Ascending aorta (tissue), 2 donors: Measurements from ENCODE around the gene CNOT8. TPM values are rescaled to one million over a fixed set of nuclear protein-coding genes. Genes with fewer than 3 reads are reported as not detected.

Experiments used
- DNase-seq, 2 donors: peaks; one replicate each; pipeline ENCODE4 v3.0.0-alpha.2; 2019; ENCODE audit warnings: low spot score in 2 of 2
- H3K27ac ChIP-seq, 2 donors: fragments of 200-600 bp; sonication (generic); one replicate each; pipeline ENCODE4 v1.5.1; 2016 to 2017; ENCODE audit warnings: mild to moderate bottlenecking in 1 of 2
- H3K27me3 ChIP-seq: fragments of 200-600 bp; sonication (generic); one replicate; pipeline ENCODE4 v1.5.1; 2017
- H3K36me3 ChIP-seq, 2 donors: fragments of 200-600 bp; sonication (generic); one replicate each; pipeline ENCODE4 v1.5.1; 2016
- H3K4me1 ChIP-seq, 2 donors: fragments of 200-600 bp; sonication (generic); one replicate each; pipeline ENCODE4 v1.5.1; 2016 to 2017; ENCODE audit warnings: mild to moderate bottlenecking in 1 of 2
- H3K4me3 ChIP-seq, 2 donors: fragments of 200-600 bp; sonication (generic); one replicate each; pipeline ENCODE4 v1.5.1; 2016 to 2017; ENCODE audit warnings: mild to moderate bottlenecking in 1 of 2
- H3K9me3 ChIP-seq, 2 donors: fragments of 200-600 bp; sonication (generic); one replicate each; pipeline ENCODE4 v1.5.1; 2016
- CTCF ChIP-seq, 3 experiments: fragments of 200-600 bp in 2 of 3; fragments of 450-650 bp in 1 of 3; sonication (generic) in 2 of 3; IDR thresholded peaks; one replicate each; pipeline ENCODE4 v1.5.1; 2016 to 2019; ENCODE audit warnings: antibody characterized with exemption in 3 of 3, mild to moderate bottlenecking in 1 of 3, moderate library complexity in 1 of 3
- intact Hi-C: fragments of 100-400 bp; cut with DNase I; formaldehyde crosslinking; loops from one replicate; pipeline ENCODE4 v1.15.1; 2023
- total RNA-seq: library from RNA; depleted of rRNA; stranded (reverse); fragments of >200 nt; gene quantifications from one replicate; pipeline ENCODE4 v1.1.0, GENCODE V29; 2016

CNOT8 gene
- total RNA-seq, 1 donor from 2014 or later, result 32.1 TPM

GRCh38 chr5:154857530-154858296 is 714 bp upstream of the CNOT8 start:
- Histone ChIP-seq H3K27me3 (no peaks in the 10 kb centered on the region), H3K9me3 (no peaks in the 10 kb centered on the region), H3K4me3 (peak overlapping the region; percentile 74 to 90), H3K36me3 (no peaks in the 10 kb centered on the region), H3K27ac (peak overlapping the region; percentile 94 to 98), H3K4me1 (peaks cover 0 to 22% of the 10 kb centered on the region in 2 donors)
- peak in 1 of 3 experiments; percentile 3 for TF ChIP-seq CTCF (IDR thresholded peaks at IDR 0.05)
- DNase-seq, result peak; percentile 91 to 98
- intact Hi-C loops, result loop anchor here (1.0 to 10.0 kb wide), 5 partner anchors 22 to 413 kb away; partner anchors contain the start of genes LARP1, MRPL22 and SAP30L

DNA sequence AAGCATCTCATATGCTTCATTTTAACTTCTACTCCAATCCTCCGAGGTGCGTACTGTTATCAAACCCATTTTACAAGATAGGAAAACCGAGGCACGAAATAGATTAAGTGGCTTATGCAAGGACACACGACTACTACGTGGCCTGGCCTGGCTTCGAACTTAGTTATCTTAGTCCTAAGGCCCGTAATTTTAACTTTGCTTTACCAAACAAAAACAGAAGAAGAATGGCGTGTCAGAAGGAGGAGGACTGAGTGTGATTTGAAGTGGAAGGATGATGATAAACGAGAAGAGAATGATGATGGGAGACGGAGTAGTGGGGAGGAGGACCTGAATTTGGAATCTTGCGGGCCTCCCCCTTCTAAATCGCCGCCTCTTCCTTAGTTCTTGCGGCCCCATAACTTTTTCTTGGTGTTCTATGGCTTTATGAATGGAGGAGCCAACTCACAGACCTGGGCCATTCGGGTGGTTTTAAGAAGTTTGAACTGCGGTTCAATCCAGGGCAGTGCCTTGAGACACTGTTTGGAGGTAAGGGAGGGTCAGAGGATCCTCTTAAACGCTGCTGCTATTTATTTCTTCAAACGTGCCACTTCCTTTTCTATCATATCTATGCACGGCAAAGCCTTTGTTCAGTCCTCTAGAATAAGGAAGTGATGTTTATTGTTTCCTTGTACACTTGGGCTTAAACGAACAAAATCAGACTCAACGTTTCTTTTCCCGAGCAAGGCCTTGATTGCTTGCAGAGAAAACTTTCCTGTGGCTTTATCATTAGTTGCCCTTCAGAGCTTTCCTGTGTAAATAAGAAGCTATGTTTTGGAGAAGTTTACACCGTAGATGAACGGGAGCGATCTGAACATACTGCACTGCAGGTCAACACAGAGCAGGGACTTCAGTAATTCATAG is 795 bp downstream of the CNOT8 start:
- TF ChIP-seq CTCF (IDR thresholded peaks at IDR 0.05), result no peak
- H3K4me1 ChIP-seq, result peaks cover 0 to 22% of the 10 kb centered on the region in 2 donors
- intact Hi-C loops, result loop anchor here (1.0 to 10.0 kb wide), 4 partner anchors 24 to 414 kb away; partner anchors contain the start of genes LARP1, MRPL22 and SAP30L

GRCh38 chr5:154860123-154860522 is 1.7 kb downstream of the CNOT8 start:
- intact Hi-C loops, result no loop called here
- H3K9me3 ChIP-seq, result no peaks in the 10 kb centered on the region
- H3K4me3 ChIP-seq, result peak overlapping the region; percentile 74 to 90
- H3K27ac ChIP-seq, result peak overlapping the region; percentile 94 to 98
- peak in 1 of 2 donors; percentile 69 for DNase-seq
- no peak for TF ChIP-seq CTCF (IDR thresholded peaks at IDR 0.05)
- H3K36me3 ChIP-seq, result peaks cover 10 to 19% of the 10 kb centered on the region in 2 donors
- no peaks in the 10 kb centered on the region for H3K27me3 ChIP-seq
- H3K4me1 ChIP-seq, result peaks cover 0 to 22% of the 10 kb centered on the region in 2 donors

More for the DNA sequence above, 795 bp downstream of the CNOT8 start:
- peak overlapping the region; percentile 94 to 98 for H3K27ac ChIP-seq
- H3K36me3 ChIP-seq, result peaks cover 4 to 11% of the 10 kb centered on the region in 2 donors
- peak overlapping the region; percentile 74 to 90 for H3K4me3 ChIP-seq
- peak in 1 of 2 donors; percentile 55 for DNase-seq
- H3K9me3 ChIP-seq, result no peaks in the 10 kb centered on the region
- no peaks in the 10 kb centered on the region for H3K27me3 ChIP-seq

GRCh38 chr5:154860765-154861164 is 2.3 kb downstream of the CNOT8 start:
- TF ChIP-seq CTCF (IDR thresholded peaks at IDR 0.05), result no peak
- intact Hi-C loops, result no loop called here

DNA sequence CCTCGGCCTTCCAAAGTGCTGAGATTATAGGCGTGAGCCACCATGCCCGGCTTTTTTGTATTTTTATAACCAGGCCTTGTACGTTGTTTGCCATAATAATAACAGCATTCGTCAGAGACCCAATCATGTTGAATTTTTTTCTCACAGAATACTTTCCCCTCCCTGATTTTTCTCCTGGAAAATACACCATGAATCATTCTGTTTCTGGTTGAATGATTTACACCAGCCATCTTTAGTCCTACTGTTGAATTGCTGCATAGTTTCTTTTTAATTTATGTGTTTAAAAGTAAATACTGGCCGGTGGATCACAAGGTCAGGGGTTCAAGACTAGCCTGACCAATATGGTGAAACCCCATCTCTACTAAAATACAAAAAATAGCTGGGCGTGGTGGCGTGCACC is 3.5 kb downstream of the CNOT8 start:
- TF ChIP-seq CTCF (IDR thresholded peaks at IDR 0.05), result no peak
- DNase-seq, result peak in 1 of 2 donors; percentile 18
- no peaks in the 10 kb centered on the region for H3K27me3 ChIP-seq
- H3K4me1 ChIP-seq, result peaks cover 0 to 17% of the 10 kb centered on the region in 2 donors
- intact Hi-C loops, result no loop called here
- H3K36me3 ChIP-seq, result peaks cover 27 to 32% of the 10 kb centered on the region in 2 donors
- no peaks in the 10 kb centered on the region for H3K9me3 ChIP-seq
- H3K4me3 ChIP-seq, result no peak overlapping the region
- H3K27ac ChIP-seq, result no peak overlapping the region

More at GRCh38 chr5:154860765-154861164, 2.3 kb downstream of the CNOT8 start:
- Histone ChIP-seq H3K27me3 (no peaks in the 10 kb centered on the region), H3K4me3 (peak overlapping the region; percentile 74 to 90), H3K27ac (no peak overlapping the region), H3K36me3 (peaks cover 16 to 25% of the 10 kb centered on the region in 2 donors), H3K4me1 (peaks cover 0 to 22% of the 10 kb centered on the region in 2 donors), H3K9me3 (no peaks in the 10 kb centered on the region)
- no peak for DNase-seq
